Hair follicle dermal papilla cell (primary cell): ENCODE measurements around the gene VPS13A. TPM values are rescaled to one million over a fixed set of nuclear protein-coding genes. Genes with fewer than 3 reads are reported as not detected.

Source experiments
- total RNA-seq: library from RNA; depleted of rRNA; stranded (reverse); fragments of >200 nt; gene quantifications from 2 replicates; pipeline ENCODE4 v1.2.3, GENCODE V29; 2012

VPS13A gene
- total RNA-seq, result 29.5 and 46.7 TPM in 2 replicates

GRCh38 chr9:77177143-77177893 is at the start of gene VPS13A:
Gene VPS13A (plus strand): TSS chr9:77177534. CDS start chr9:77177705, 171 bp downstream.

Other genes with a start within 250 kb of the VPS13A start
- gene FOXB2, start 157.9 kb upstream of the VPS13A start, total RNA-seq, result not detected in 2 replicates